GM21576 (cell line): ENCODE results near the gene CARMIL1.
"Not testable (repeated sequence)": the region's sequence is repeated elsewhere in the genome, so short reads cannot be mapped to it uniquely, and the experiment has no call there.

Experiments used
- ATAC-seq: cut with Tn5 transposase; IDR thresholded peaks from one replicate; pipeline ENCODE4 v1.9.1; 2021; ENCODE audit warnings: mild to moderate bottlenecking, moderate library complexity; ENCODE audit not compliant: unreplicated experiment

Gene CARMIL1

DNA sequence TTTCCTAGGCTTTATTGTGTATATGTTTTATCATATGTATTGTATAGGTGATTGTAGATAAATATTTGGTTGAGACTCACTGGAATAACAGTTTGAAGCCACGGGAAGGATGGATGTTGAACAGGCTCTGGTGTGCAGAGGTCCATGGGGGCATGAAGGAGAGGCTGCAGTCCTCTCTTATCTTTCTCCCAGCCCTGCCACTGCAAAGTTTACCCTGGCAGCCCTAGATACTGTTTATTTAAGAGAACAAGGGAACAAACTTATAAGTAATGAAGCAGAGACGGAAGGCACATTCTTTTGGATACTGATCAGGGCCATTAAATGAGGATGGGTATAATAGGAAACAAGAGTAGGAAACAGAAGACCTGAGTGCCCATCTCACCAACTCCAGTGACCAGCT lies 269.3 kb downstream of the CARMIL1 start:
- ATAC-seq: no peak

DNA sequence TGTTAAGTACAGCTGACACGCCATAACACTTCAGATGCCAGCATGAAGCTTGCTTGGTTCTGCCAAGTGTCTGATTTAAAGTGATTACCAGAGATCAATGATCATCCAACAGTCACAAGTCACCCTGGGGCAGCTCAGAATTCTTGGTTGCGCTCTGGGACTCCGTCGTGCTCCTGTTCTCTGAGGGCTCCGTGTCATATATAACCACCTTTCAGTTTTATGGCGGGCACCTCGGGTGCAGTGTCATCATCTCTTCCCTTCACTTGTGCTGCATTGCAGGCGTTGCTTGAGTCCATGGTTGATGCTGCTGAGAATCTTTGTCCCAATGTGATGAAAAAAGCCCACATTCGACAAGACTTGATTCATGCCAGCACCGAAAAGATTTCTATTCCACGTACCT lies 271.5 kb downstream of the CARMIL1 start:
- no peak for ATAC-seq

DNA sequence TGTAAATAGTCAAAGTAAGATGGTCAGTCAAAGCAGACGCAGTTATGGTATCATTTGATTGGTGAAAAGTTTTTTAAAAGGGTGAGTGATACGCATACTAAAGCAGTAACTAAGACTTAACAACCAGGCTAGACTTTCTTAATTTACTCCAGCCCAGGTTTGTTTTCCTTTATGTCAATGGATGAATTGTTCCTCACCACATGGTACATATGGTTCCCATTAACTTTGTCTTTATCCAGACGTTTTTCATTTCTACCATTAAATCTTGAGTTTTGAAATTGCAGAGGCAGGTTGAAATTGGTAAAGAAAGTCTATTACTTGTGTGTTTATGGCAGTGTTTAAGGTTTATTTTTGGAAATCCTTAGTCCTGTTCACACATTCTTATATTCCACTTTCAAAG lies 274.3 kb downstream of the CARMIL1 start:
- ATAC-seq: no peak

DNA sequence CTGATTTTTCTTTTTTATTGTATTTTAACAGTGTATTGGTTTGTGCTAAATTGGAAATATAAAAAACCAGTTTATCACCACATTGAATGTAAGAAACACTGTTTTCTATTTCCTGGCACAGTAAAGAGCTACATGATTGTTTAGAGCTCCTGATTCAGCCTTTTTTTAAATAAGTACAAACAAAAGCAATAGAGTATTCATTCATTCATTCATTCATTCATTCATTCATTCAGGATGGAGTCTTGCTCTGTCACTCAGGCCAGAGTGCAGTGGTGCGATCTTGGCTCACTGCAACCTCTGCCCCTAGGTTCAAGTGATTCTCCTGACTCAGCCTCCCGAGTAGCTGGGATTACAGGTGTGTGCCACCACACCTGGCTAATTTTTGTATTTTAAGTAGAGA lies 276.0 kb downstream of the CARMIL1 start:
- no peak for ATAC-seq

DNA sequence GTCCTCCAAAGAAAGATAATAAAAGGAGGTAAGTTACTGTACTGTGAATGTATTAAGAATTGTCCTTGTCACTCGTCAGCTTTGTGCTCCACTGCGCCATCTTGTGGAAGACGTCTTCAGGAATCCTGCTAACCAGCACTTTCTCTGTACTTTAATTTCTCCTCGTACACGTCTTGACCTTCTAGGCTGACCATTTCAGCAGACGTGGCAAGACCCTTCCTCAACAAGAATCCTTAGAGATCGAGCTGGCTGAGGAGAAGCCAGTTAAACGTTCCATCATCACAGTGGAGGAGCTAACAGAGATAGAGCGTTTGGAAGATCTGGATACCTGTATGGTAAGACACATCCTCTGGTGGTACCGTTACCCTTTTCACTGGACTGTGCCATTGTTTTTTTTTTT lies 277.3 kb downstream of the CARMIL1 start:
- no peak for ATAC-seq

DNA sequence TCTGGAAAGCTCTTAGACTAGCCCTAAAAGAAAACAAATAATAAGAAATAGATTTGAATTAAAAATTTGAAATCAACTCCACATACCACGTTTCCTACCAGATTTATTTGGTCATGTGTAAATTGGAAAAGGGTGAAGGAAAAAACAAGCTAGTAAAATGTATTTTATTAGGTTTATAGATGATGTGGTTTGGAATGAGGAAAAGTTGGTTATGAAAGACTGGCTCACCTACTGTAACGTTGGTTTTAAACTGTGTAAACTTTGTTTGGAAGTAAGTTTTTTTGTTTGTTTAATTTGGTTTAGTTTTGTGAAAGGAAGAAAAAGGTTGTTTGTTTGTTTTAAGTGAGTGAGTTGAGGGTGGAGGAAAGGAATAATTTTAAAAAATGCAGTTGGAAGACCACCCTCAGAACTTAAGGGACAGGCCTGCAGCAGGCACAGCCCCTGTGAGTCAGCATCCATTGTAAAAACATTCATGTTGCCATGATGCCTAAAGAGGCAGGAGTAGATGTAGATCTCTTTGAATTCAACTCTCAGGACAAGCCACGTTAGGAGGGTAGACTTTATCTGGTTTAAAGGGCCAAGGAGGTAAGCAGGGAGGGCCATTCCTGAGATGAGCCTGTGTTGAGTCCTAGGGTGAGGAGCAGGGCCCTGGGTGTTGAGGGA lies 279.1 kb downstream of the CARMIL1 start:
- ATAC-seq: no peak

DNA sequence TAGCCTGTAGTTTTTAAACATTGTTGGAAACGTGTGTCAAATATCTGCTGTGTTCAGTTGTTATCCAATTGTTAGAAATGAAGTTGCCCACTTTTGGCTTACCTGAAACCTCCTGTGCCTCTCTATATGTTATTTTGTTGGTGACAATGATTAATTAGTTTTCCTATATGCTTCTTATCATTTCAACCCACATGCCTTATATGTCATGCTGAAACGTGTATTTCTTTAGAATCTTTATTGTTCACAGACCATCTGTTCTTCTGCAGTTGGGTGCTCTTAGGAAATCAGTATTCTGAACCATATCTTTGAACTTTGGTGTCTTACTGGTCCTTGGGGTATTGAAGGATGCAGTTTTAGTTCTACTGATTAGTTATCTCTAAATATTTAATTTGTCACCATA lies 281.7 kb downstream of the CARMIL1 start:
- ATAC-seq: no peak

DNA sequence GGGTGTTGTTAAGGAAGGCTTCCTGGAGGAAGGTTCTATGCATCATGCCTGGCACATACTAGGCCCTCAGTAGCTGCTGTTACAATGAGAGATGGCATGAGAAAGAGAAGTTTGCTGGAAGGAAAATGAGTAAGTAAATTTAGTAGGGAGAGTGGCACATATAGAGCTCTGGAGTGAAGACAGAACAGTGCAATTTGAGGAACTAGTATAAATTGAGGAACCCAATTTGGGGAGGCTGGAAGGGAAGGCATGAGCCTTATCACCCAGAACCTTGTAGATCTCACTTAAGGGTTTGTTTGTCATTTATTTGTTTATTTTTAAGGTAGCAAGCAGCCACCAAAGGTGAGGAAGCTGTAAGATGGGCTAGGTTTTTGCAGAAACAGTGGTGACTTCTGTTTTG lies 285.8 kb downstream of the CARMIL1 start:
- no peak for ATAC-seq

DNA sequence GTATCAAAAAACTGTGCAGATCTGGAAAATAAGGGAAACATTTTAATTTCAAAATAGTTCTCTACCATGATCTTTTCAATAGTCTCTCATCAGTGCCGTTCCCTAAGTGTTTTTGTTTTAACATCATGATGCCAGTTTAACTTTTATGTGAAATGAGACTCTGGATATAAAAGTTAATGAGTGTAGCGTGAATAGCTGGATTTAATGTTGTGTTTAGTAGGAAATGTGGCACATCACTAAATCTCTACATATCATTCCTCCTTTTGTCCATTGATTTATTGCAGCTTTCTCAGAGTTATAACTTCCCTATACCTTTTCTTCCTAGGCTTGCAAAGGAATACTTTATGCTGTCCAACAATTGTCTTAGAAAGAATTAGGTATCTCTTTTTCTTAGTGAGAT lies 291.4 kb downstream of the CARMIL1 start:
- ATAC-seq: no peak

DNA sequence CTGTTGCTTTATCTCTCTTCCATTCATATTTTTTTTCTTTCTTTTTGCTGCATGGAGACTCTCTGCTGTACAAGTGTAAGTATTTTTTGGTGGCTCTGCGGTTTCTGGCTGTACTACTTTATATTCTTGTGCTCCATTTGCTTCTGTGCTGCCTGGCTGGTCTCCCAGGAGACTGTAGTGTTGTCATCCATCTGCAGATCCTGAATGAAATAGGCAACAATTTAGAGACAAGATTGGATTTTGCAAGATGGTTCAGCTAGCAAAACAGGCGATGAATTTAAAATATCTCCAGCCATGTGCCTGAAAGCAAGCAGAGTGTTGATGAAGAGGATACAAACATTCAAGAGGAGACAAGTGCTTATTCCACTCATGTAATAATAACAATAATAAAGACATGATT lies 297.7 kb downstream of the CARMIL1 start:
- ATAC-seq: no peak

DNA sequence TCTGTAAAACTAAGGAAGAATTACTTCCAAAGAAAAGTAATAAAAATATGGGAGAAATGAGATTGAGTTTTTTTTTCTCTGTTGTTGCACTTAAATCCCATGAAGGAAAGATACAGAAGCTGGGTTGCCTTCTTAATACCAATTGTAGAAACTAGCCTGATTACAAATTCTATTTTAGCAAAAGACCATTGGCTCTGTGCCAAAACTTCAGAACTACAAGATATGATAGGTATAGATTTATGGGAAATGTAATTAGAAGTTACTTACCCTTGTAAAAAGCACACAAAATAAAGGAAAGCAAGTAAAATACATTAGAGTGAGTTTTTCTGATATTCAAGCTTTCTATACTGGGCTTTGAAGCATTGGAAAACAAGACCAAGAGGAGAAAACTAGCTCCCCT lies 299.4 kb downstream of the CARMIL1 start:
- ATAC-seq: no peak

DNA sequence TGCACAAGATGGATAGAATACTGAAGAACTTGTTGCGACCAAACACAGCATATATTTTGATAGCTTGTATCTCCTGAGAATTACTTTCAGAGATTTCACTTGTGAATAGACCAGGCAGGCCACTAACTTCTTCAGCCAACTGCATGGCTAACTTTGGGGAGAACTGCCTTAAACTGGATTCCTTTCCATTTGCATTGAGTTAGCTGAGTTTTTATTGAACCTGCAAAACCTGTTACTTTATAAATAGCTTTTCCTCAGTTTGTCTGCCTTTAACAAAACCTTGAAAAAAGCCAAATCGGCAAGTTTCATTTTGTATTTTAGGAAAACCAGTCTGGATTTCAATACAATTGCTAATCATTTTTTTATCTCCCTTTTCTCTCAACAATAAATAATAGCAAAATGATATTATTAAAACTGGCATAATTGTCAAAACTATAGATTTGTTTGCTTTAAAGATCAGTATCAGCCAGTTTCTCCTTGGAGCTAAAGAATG lies 300.3 kb downstream of the CARMIL1 start:
- ATAC-seq: no peak

DNA sequence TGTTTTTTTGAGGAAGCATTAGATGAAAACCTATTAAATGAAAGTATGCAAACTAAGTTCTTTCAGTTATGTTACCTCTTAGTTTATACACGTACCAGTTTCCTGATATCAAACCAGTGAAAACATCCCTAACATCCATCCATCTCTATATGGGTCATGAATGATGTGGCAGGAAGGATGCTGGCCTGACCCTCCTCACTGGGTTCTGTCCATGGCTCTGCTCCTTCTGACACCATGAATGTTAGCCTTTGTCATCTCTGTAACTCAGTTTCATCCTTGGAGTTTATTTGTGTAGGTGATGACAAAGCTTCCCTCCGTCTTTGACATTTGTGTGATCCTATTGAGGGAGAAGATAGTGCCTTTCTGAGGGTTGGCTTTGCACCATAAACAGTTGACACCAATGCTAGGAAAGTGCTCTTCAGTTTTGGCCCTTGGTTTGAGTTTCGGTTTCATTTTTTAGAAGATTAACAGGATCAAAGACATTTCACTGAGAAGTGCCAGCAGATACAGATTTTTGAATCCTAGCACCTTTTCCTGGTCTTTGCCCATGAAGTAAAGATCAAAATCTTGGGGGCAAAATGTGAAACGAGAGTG lies 300.8 kb downstream of the CARMIL1 start:
- ATAC-seq: no peak

DNA sequence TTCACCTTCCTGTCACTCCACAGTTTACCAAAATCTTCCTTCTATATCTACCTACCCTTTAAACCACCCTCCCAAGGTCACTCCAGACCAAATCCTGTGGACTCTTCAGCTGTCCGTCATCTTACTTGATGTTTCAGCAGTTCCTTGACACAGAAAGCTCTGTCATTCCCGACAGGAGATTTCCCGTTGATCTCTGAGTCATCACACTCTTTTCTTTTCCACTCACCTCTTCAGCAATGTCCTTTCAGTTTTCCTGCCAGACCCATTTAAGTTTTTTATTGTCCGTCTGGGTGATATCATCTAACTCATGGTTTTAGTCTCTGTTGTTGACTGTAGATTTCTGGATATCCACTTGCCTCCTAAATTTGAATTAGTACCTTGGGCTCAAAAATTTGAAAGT lies 302.9 kb downstream of the CARMIL1 start:
- ATAC-seq: no peak

DNA sequence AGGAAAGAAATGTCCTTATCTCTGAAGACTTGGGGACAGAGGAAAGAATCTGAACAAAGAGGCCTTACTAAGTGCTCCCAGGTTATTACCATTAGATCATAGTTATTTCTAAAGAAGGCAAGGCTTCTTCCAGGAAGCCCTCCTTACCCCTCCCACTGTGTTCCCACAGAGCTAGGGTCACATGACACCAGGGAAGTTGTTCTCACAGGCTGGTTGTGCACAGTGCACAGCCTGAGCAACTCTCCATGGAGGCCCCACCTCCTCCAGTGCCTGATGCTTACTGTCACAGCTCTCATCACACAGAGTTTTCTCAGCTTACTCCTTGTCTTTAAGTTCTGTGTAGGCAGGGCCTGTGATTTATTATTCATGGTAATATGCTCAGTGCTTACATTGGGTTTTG lies 303.9 kb downstream of the CARMIL1 start:
- no peak for ATAC-seq

DNA sequence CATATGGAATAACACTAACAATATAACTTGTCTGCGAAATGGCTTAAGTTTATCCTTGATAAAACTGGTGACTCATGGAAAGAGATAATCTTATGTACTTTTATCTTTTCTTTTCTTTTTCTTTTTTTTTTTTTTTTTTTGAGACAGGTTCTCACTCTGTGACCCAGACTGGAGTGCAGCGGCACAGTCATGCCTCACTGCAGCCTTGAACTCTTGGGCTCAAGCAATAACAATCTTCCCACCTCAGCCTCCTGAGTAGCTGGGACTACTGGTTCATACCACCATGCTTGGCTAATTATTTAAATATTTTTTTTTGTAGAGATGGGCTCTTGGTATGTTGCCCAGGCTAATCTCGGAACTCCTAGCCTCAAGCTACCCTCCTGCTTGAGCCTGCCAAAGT lies 304.7 kb downstream of the CARMIL1 start:
- ATAC-seq: no peak

DNA sequence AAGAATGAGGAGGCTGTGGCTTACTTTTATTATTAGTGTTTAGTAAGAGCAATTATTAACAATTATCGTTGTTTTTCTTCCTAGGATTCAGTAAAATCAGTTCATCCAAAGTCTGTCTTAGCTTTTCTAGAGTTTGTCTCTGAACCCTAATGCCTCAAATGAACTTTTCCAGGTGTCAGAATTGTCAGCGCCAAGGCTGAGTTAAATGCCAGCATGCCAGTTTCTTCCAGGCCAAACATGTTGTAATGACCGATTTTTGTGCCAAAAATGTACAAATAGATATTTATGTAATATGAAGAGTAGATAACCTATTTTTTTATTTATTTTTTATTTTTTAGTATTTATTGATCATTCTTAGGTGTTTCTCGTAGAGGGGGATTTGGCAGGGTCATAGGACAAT lies 306.1 kb downstream of the CARMIL1 start:
- ATAC-seq: no peak

DNA sequence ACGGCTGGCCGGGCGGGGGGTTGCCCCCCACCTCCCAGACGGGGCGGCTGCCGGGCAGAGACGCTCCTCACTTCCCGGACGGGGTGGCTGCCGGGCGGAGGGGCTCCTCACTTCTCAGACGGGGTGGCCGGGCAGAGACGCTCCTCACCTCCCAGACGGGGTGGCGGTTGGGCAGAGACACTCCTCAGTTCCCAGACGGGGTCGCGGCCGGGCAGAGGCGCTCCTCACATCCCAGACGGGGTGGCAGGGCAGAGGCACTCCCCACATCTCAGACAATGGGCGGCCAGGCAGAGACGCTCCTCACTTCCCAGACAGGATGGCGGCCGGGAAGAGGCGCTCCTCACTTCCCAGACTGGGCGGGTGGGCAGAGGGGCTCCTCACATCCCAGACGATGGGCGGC lies 306.9 kb downstream of the CARMIL1 start:
- ATAC-seq: not testable (repeated sequence)

DNA sequence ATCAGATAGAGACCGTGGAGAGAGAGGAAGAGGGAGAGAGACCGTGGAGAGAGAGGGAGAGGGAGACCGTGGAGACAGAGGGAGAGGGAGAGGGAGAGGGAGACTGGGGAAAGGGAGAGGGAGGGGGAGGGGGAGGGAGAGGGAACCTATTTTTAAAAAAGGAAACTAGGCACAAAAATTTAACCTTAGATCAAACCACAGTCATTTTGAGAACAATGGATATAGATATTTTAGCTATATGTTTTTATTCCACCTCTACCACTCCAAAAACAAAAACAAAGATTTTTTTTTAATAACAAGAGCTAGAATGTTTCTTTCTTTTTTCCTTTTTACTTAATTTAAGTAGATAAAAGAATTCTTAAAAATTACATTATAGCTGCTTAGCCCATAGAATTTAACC lies 307.8 kb downstream of the CARMIL1 start:
- ATAC-seq: no peak

DNA sequence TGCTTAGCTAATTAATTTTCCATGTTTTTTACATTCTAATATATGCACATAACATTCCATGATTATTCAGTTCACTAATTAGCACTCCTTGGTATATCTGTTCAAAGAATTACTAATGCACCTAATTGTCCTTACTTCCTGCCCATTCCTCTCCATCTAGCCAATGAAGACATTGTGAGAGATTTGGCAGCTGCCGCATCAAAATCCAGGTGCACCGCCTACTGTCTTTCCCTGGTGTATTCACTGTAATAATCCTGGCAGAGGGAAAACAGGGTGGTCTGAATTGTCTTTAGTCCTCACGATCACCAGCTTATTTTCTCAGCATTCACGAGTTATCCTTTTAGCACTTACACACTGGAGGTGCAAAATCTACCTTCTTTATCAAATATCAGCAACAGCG lies 311.8 kb downstream of the CARMIL1 start:
- ATAC-seq: no peak

DNA sequence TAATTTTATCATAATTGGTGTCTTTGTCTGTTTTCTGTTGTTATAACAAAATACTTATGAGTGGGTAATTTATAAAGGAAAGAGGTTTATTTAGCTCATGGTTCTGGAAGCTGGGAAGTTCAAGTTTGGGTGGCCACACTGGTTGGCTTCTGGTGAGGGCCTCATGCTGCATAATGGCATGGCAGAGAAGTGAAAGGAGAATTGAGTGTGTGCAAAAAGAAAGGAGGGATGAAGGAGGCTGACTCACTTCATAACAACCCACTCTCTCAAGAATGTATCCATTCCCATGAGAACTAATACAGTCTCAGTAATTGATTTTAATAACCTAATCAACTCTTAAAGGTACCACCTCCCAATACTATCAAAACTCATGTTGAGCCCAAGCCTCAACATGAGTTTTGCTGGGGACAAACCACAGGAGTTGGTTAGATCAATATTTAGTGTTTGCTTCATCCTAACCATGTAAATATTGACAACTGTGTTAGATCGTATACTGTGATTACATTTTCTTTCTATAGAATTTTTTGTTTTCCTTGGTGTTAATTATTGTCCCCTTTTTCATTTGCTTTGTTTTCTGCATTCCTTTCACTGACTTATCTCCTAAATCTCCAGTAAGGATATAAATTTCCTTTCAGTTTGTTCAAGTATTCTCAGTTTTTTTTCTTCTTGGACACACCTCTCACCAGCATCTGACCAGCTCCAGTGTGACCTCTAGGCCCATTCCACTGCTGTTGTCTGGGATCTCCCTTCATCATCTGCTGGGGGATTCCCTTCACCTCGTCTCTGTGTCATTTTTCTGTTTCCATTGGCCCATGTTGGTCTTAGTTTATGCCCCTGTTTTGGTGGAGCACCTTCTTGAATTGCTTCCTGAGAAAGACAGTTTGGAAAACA lies 318.0 kb downstream of the CARMIL1 start:
- no peak for ATAC-seq

DNA sequence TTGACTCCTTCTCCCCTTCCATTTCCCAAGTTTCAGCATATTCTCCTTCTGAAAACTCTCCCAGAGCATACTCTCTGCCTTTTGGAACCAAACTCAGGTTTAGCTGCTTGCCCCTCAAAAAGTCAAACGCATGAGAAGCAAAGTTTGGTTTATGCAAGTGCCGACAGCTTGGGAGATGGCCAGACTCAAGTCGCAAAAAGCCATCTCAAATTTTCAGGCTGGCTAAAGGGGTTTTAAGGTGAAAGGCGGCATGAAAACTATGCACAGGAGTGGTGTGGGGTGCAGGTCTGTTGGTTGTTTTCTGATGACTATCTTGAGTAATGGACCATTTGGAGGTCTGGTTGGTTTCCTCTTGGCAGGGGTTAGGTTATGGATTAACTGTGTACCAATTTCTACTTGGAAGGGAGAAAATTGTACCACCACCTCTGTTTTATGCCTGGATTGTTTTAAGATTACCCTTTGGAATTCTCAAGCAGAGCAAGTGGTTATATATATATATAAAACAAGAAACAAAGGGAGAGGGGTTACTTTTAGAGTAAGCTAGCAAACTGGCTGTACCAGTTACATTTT lies 320.4 kb downstream of the CARMIL1 start:
- no peak for ATAC-seq
